ENCODE data around the gene ARHGEF19. TPM values are rescaled to one million over a fixed set of nuclear protein-coding genes. Genes with fewer than 3 reads are reported as not detected.

Gene ARHGEF19
- total and polyA plus RNA-seq, 9 of the 15 experiments (the other 6 are each of a cell fraction or from before 2014, with no cell fraction given) = 0.73 to 21.0 (median 5.2) TPM

- ChIA-PET POLR2A (interaction anchor here (0.7 kb wide), 1 partner anchor 89 kb away, joined by 4 read pairs; no protein-coding TSS in a partner anchor), CTCF (ENCODE audit: low intra/inter-chr PET ratio) (interaction anchor here (2.2 to 7.5 kb wide), 2 partner anchors 109 to 180 kb away, joined by 14 to 208 read pairs; no protein-coding TSS in a partner anchor)
- DNase-seq (ENCODE audit: extremely low read depth in 1 of 4, low spot score in 3 of 4) (peak in 1 of 4 experiments; percentile 42), ATAC-seq (peak; percentile 10; the same call in 1 of the 3 replicates), FAIRE-seq (peak; percentile 61)
- Histone ChIP-seq H3K27ac (ENCODE audit: extremely low read depth, low read depth, low read length) (no peak overlapping the region), H3K9me3 (replicated peaks; ENCODE audit: control insufficient read depth, insufficient read depth, low read depth, low read length) (no peaks in the 10 kb centered on the region), H3K27me3 (ENCODE audit: control insufficient read depth in 2 of 2, insufficient read depth in 2 of 2, low read length in 2 of 2) (no peaks in the 10 kb centered on the region), H3K9ac (ENCODE audit: insufficient read depth in 1 of 2, low read depth in 2 of 2, low read length in 2 of 2) (peak overlapping the region in 1 of 2 experiments; percentile 77; a peak in 1 of 4 replicates), H2AFZ (ENCODE audit: low read depth, low read length) (peak overlapping the region; percentile 61), H4K20me1 (replicated peaks; ENCODE audit: control insufficient read depth, insufficient read depth, low read length) (no peaks in the 10 kb centered on the region), H3K4me3 (no peak overlapping the region), H3K36me3 (ENCODE audit: control insufficient read depth, insufficient read depth, low read length) (no peaks in the 10 kb centered on the region), H3K79me2 (ENCODE audit: control insufficient read depth, insufficient read depth, low read length) (no peaks in the 10 kb centered on the region), H3K9me1 (ENCODE audit: control insufficient read depth, insufficient read depth, low read length) (no peaks in the 10 kb centered on the region), H3K4me1 (replicated peaks in 1 of 2; ENCODE audit: control insufficient read depth in 2 of 2, insufficient read depth in 2 of 2, low read length in 2 of 2) (peaks cover 6 to 24% of the 10 kb centered on the region in 2 experiments; a peak in 4 of 5 replicates), H3K4me2 (ENCODE audit: insufficient read depth, low read length) (peak overlapping the region; percentile 13; the same call in 1 of the 2 replicates)
- BruUV-seq (replicated peaks) = no TSS peak
- intact Hi-C loops (cut with micrococcal nuclease) = no loop called here
- 7% methylated on average over 6 of the region's 6 CpGs for WGBS (ENCODE audit: insufficient coverage, low coverage, missing lambda C conversion rate)
- in situ Hi-C loops (cut with MboI) = loop anchor here (5.0 kb wide), 1 partner anchor 107 kb away; no protein-coding TSS in a partner anchor
- TF ChIP-seq KLF13 (tag; IDR thresholded peaks at IDR 0.05; ENCODE audit: borderline replicate concordance, low read depth) = no peak
- no peak for TF ChIP-seq CEBPG (CRISPR knock-in tag; IDR thresholded peaks at IDR 0.05)
- no peak for TF ChIP-seq CEBPG (tag; conservative IDR thresholded peaks at IDR 0.05 in 1 of 2, IDR thresholded peaks at IDR 0.05 in 1 of 2)
- TF ChIP-seq JUNB (CRISPR knock-in tag; conservative IDR thresholded peaks at IDR 0.05) = no peak
- TF ChIP-seq EP300 (IDR thresholded peaks at IDR 0.05; ENCODE audit: low read length) = no peak
- no peak for TF ChIP-seq ZNF384 (IDR thresholded peaks at IDR 0.05; ENCODE audit: low read depth, low read length)
- no peak for TF ChIP-seq ELK1 (CRISPR knock-in tag; IDR thresholded peaks at IDR 0.05)
- no peak for TF ChIP-seq PHF21A (IDR thresholded peaks at IDR 0.05; ENCODE audit: borderline replicate concordance, low read depth)
- no peak for TF ChIP-seq KLF10 (CRISPR knock-in tag; IDR thresholded peaks at IDR 0.05)
- no peak for TF ChIP-seq PRDM10 (IDR thresholded peaks at IDR 0.05; ENCODE audit: partially characterized antibody)
- no peak for TF ChIP-seq E2F5 (CRISPR knock-in tag; IDR thresholded peaks at IDR 0.05)
- no peak for TF ChIP-seq EZH2 (IDR thresholded peaks at IDR 0.05; ENCODE audit: borderline replicate concordance, low read depth, low read length)
- no peak for TF ChIP-seq STAG1 (CRISPR knock-in tag; IDR thresholded peaks at IDR 0.05; ENCODE audit: borderline replicate concordance)
- no peak for TF ChIP-seq NEUROD1 (IDR thresholded peaks at IDR 0.05; ENCODE audit: borderline replicate concordance, low read depth, low read length, partially characterized antibody)
- no peak for TF ChIP-seq POLR2AphosphoS2 (IDR thresholded peaks at IDR 0.05; ENCODE audit: low read length)
- TF ChIP-seq ZNF197 (CRISPR knock-in tag; IDR thresholded peaks at IDR 0.05; ENCODE audit: low read depth) = no peak
These were observed 23.4 kb downstream of the ARHGEF19 start for GRCh38 chr1:16189003-16189402.

All from K562 (cell line).